Thyroid gland (tissue), 4 donors: ENCODE results near the gene PIAS4. TPM values are rescaled to one million over a fixed set of nuclear protein-coding genes. Genes with fewer than 3 reads are reported as not detected.

Source experiments
- DNase-seq, 2 donors: peaks; one replicate each; pipeline ENCODE4 v3.0.0-alpha.2; 2019
- H3K27ac ChIP-seq, 3 donors: fragments of 200-600 bp; sonication (generic); 1 replicate in 2 of 3; 2 replicates in 1 of 3; pipeline ENCODE4 v1.5.1; 2016 to 2019; ENCODE audit warnings: mild to moderate bottlenecking in 1 of 3, moderate library complexity in 1 of 3
- H3K27me3 ChIP-seq: fragments of 200-600 bp; sonication (generic); one replicate; pipeline ENCODE4 v1.5.1; 2019
- H3K36me3 ChIP-seq, 2 donors: fragments of 200-600 bp; sonication (generic); one replicate each; pipeline ENCODE4 v1.5.1; 2016 to 2019
- H3K4me1 ChIP-seq, 2 donors: fragments of 200-600 bp; sonication (generic); one replicate each; pipeline ENCODE4 v1.5.1; 2017 to 2019
- H3K4me3 ChIP-seq, 3 donors: fragments of 200-600 bp; sonication (generic); replicated peaks in 1 of 3; 1 replicate in 2 of 3; 2 replicates in 1 of 3; pipeline ENCODE4 v1.5.1; 2016; ENCODE audit warnings: mild to moderate bottlenecking in 1 of 3
- H3K9me3 ChIP-seq: fragments of 200-600 bp; sonication (generic); one replicate; pipeline ENCODE4 v1.5.1; 2017
- CTCF ChIP-seq, 6 experiments: fragments of 200-600 bp in 3 of 6; fragments of 450-650 bp in 3 of 6; sonication (generic) in 3 of 6; IDR thresholded peaks; one replicate each; pipeline ENCODE4 v1.5.1; 2016 to 2019; ENCODE audit warnings: antibody characterized with exemption in 6 of 6, mild to moderate bottlenecking in 2 of 6, inconsistent platforms in 1 of 6, moderate library complexity in 1 of 6
- POLR2A ChIP-seq, 2 donors: fragments of 450-650 bp; IDR thresholded peaks; one replicate each; pipeline ENCODE4 v1.6.1; 2017; ENCODE audit warnings: antibody characterized with exemption in 2 of 2, mild to moderate bottlenecking in 2 of 2, moderate library complexity in 1 of 2
- WGBS, 2 donors: methylation state at CpG; one replicate each; pipeline ENCODE4 v1.1.5; 2017; 5-methylcytosine and 5-hydroxymethylcytosine counted together
- intact Hi-C: fragments of 100-400 bp; cut with DNase I; formaldehyde crosslinking; loops from one replicate; pipeline ENCODE4 v1.15.1; 2023
- total RNA-seq, 4 donors: library from RNA; depleted of rRNA; stranded (reverse); fragments of >200 nt; gene quantifications; one replicate each; pipeline ENCODE4 v1.2.3, GENCODE V29; 2016

Gene PIAS4
- total RNA-seq, 4 donors from 2014 or later = 14.7 to 32.3 (median 16.0) TPM

- peaks cover 24 to 40% of the 10 kb centered on the region in 2 donors for H3K4me1 ChIP-seq
- H3K9me3 ChIP-seq = no peaks in the 10 kb centered on the region
- 34 to 47% methylated on average over 10 to 24 of the region's 30 CpGs for WGBS, 2 donors
- TF ChIP-seq POLR2A (IDR thresholded peaks at IDR 0.05) (no peak), CTCF (IDR thresholded peaks at IDR 0.05) (no peak)
- peaks cover 50 to 51% of the 10 kb centered on the region in 2 donors for H3K36me3 ChIP-seq
- no peaks in the 10 kb centered on the region for H3K27me3 ChIP-seq
- peak overlapping the region; percentile 74 to 100 (median 85) for H3K4me3 ChIP-seq
- DNase-seq = peak; percentile 37 to 39
- H3K27ac ChIP-seq = peak overlapping the region in 2 of 3 donors; percentile 98 to 99
- intact Hi-C loops = loop anchor here (10.0 kb wide), 1 partner anchor 201 kb away; the partner anchor contains the start of genes ANKRD24 and SIRT6
Observed at GRCh38 chr19:3983936-3984583, 23.5 kb upstream of the PIAS4 start.

- Histone ChIP-seq H3K36me3 (peaks cover 46 to 47% of the 10 kb centered on the region in 2 donors), H3K27me3 (no peaks in the 10 kb centered on the region), H3K4me3 (peak overlapping the region; percentile 74 to 100 (median 85)), H3K9me3 (no peaks in the 10 kb centered on the region), H3K4me1 (peaks cover 24 to 40% of the 10 kb centered on the region in 2 donors), H3K27ac (peak overlapping the region; percentile 98 to 99 (median 98))
- TF ChIP-seq CTCF (IDR thresholded peaks at IDR 0.05) (no peak), POLR2A (IDR thresholded peaks at IDR 0.05) (no peak)
- intact Hi-C loops = loop anchor here (10.0 kb wide), 1 partner anchor 200 kb away; the partner anchor contains the start of genes ANKRD24 and SIRT6
- 0 to 4% methylated on average over 9 of the region's 10 CpGs for WGBS, 2 donors
- no peak for DNase-seq
Observed at GRCh38 chr19:3984584-3984907, 23.0 kb upstream of the PIAS4 start.

- peaks cover 24 to 40% of the 10 kb centered on the region in 2 donors for H3K4me1 ChIP-seq
- H3K9me3 ChIP-seq = no peaks in the 10 kb centered on the region
- intact Hi-C loops = loop anchor here (10.0 kb wide), 1 partner anchor 200 kb away; the partner anchor contains the start of genes ANKRD24 and SIRT6
- peaks cover 40 to 41% of the 10 kb centered on the region in 2 donors for H3K36me3 ChIP-seq
- WGBS, 2 donors = 0% methylated on average over 23 to 66 of the region's 80 CpGs
- peak within 1 kb of the TSS; percentile 74 to 100 (median 85) for H3K4me3 ChIP-seq
- TF ChIP-seq POLR2A (IDR thresholded peaks at IDR 0.05) (peak; percentile 98 to 100), CTCF (IDR thresholded peaks at IDR 0.05) (peak in 1 of 6 experiments; percentile 27)
- H3K27ac ChIP-seq = peak within 1 kb of the TSS; percentile 98 to 99 (median 98)
- H3K27me3 ChIP-seq = no peaks in the 10 kb centered on the region
- DNase-seq = peak; percentile 82 to 86
Observed at GRCh38 chr19:3984908-3985642, 22.5 kb upstream of the PIAS4 start, which contains the start of gene EEF2. TSS of gene EEF2 (minus strand) at chr19:3985463. CDS start at chr19:3985380, 83 bp downstream.

GRCh38 chr19:3985643-3986259, 21.8 kb upstream of the PIAS4 start:
- TF ChIP-seq POLR2A (IDR thresholded peaks at IDR 0.05) = no peak
- TF ChIP-seq CTCF (IDR thresholded peaks at IDR 0.05) = no peak
- Histone ChIP-seq H3K4me1 (peaks cover 24 to 40% of the 10 kb centered on the region in 2 donors), H3K9me3 (no peaks in the 10 kb centered on the region), H3K36me3 (peaks cover 34 to 35% of the 10 kb centered on the region in 2 donors), H3K4me3 (peak overlapping the region in 1 of 3 donors; percentile 74), H3K27ac (peak overlapping the region; percentile 67 to 99 (median 98)), H3K27me3 (no peaks in the 10 kb centered on the region)
- 3 to 4% methylated on average over 19 of the region's 19 CpGs for WGBS, 2 donors
- DNase-seq = no peak
- intact Hi-C loops = loop anchor here (10.0 kb wide), 1 partner anchor 199 kb away; the partner anchor contains the start of genes ANKRD24 and SIRT6
